NCI-H1417 treated with DMSO at 0.1 percent for 48 hours (cell line): ENCODE results near the gene ZBTB21.

Experiments
- DNase-seq: peaks from one replicate; lab custom pipeline; 2025; lab: John Stamatoyannopoulos, UW

The ZBTB21 gene

DNA sequence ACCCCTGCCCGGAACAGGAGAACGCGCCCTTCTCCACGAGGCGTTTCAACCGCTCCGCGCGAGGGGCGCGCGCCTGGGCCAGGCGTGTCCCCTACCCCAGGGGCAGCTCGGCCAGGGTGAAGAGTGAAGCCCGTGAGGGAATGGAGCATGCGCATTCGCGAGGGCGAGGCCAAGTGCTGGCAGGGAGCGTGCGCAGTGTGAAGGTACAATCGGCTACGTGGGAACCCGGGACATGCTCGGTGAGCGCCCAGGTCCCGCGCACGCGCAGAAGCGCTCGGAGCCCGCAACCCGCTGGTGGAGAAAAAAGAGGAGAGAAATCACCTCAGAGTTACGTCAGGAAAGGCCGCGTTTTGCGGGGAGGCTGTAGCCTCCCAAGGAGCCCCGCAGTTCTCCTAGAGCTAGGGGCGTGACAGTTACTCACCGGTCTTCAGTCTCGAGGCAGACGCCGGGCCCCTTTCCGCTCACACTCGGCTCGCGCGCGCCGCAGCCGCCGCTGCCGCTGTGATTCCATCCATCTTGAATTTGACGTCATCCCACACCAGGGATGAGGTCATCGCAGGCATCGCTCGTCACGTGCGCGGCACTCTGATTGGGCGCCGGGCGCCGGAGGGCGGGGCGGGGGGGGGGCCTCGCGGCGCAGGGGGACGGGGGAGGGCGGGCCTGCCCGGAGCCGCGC lies at the start of gene ZBTB21:
Gene ZBTB21 (minus strand): TSS at position 530 of the 676 bp plus-strand sequence. CDS start 16,265 bp downstream, outside the sequence.
- peak; percentile 98 for DNase-seq

DNA sequence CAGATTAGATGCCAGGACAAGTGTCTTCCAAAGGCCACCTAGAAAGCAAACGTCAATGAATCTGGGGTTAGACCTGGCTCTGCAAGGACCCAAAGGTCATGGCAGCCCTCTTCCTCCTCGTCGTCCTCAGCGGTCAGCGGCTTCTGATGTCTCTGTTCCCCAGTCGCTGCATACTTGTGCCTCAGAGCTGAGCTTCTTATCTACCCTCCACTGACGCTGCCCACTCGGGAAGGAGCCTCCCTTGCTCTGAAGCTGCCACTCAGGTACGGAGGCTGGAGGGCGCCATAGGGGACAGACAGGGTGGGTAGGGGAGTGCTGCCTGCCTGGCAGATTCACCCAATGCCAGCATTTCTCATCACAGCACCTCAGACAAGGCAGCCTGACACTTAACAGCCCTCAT lies 49.6 kb upstream of the ZBTB21 start:
- DNase-seq = no peak

DNA sequence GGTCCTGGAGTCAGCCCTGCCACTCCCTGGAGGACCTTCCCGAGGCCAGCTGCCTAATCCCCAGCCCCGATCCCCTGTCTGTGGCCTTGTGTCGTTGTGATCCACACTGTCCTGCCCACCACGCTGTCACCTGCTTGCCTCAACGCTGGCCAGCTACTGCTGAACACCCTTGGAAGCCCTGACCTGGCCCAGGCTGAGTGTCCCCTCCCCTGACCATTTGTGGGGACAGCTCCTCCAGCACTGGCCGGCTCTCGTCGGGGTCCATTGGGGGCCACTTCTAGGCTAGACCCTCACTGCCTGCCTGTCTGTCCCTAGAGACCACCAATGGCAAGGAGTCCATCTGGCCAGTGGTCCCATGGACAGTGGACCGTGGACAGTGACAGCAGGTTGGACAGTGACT lies 49.0 kb upstream of the ZBTB21 start:
- DNase-seq = no peak

DNA sequence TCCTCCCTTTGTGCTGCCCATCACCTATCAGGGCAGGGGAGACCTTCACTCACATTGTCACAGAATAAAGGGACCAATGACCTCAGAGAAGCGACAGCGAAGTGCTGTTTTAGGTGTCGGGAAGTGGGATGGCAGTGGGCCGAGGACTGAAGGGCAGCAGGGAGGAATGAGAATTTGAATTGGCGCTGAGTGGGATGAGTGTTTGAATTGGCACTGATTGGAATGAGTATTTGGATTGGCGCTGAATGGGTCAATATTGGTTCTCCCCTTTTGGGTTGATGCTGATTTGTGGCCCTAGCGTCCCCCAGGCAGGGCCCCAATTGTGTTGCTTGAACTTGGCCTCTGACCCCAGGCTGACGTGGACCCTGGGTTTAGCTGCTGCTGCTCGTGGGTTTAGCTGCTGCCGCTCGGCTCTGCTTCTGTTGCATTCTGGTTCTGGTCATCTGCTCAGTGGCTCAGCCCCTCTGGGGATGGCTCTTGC lies 48.5 kb upstream of the ZBTB21 start:
- DNase-seq = no peak

DNA sequence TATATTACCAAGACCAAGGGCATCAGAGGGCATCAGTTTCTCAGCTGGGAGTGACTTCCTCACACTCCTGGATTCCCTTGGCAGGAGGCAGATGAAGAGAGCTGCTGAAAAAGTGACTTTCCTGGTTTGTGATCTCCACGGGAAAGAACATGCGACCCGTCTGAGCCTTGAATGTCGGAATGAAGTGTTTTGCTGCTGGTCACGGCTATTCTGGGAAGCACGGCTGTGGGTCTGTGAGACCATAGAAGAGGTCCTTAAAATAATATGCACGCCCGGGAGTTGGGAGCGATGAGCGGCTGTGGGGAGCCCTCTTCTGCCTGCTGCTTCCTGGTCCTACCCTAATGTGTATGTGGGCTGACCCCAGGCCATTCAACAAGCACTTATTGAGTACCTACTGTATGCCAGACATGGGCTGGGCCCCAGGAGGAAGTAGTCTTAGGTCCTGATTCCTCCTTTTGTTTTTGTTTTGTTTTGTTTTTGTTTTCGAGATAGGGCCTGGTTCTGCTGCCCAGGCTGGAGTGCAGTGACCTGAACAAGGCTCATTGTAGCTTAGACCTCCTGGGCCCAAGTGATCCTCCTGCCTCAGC lies 47.8 kb upstream of the ZBTB21 start:
- no peak for DNase-seq

DNA sequence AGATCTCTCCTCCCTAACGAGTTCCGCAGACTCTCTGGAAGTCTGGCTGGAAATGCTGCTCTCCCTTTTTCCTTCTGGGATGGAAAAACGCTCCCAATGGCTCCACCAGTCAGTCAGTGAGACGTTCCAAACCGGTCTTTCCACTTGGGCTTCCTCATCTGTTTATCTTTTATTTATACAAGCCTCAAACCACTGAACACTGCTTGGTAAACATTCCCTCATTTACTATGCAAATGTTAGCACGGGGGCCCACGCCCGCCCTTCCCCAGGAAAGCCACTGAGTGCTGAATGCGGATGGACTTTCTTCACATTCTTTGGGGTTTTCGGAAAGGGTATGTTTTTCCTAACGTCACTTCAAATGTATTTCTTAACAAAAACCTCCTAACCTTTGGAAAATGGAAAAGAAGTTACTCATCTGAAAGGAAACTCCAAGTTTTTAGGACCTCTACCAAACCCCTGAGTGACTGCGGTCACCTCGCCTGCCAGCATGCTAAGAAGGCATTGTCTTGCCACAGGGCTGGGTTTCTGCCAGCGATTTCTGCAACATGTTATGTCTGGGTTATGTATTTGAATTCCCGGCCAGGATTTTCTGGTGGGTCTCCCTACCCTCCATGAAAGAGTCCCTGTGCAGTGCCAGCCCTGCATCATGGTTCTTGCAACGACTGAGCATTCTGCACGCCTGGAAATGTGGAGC lies 47.0 kb upstream of the ZBTB21 start:
- peak; percentile 61 for DNase-seq

DNA sequence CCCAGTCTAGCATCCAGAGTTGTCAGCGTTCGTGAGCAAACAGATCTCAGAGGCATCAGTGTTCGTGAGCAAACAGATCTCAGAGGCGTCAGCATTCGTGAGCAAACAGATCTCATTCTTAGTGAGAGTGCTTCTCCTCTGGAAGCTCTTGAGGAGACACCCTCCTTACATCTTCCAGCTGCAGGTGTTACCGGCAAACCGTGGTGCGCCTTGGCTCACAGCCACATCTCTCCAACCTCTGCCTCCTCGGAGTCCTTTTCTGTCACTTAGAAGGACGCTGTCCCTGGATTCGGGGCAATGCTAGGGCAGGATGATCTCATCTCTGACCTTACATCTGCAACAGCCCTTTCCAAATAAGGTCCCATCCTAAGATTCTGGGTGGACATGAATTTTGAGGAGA lies 46.3 kb upstream of the ZBTB21 start:
- DNase-seq = no peak

DNA sequence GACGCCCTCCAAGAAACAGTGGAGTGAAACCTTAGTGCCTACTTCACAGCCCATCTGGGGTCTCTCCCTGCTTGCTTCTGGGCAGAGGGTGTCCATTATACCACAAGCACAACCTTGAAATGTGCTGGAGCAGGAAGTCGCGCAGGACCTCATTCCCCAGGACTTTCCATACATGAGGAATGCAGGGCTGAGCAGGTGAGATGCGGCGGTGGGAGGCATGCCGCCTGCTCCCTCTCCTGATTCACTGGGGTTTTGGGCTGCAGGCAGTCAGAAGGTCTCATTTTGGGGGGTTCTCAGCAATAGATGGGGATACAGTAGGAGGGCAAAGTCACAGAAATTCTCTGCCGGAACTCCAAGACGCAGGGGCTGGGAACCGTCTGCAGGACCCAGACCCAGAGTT lies 45.3 kb upstream of the ZBTB21 start:
- DNase-seq = no peak

DNA sequence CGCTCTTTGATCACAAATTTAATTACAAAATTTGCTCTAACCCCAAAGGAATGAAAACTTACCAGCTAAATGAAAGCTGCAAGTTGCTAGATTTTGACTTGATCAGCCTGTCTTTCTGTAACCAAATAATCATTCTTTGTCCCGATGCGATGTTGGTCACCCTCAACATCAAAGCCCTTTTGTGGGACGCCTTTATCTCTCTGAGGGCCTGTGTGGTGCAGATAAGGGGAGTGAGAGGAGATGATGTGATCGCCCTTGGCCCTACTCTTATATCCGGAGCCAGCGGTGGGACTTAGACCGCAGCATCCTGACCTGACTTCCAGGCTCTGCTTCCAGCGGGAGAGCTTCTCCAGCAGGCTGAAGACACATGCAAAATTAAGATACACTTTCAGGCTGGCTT lies 41.6 kb upstream of the ZBTB21 start:
- DNase-seq = no peak

DNA sequence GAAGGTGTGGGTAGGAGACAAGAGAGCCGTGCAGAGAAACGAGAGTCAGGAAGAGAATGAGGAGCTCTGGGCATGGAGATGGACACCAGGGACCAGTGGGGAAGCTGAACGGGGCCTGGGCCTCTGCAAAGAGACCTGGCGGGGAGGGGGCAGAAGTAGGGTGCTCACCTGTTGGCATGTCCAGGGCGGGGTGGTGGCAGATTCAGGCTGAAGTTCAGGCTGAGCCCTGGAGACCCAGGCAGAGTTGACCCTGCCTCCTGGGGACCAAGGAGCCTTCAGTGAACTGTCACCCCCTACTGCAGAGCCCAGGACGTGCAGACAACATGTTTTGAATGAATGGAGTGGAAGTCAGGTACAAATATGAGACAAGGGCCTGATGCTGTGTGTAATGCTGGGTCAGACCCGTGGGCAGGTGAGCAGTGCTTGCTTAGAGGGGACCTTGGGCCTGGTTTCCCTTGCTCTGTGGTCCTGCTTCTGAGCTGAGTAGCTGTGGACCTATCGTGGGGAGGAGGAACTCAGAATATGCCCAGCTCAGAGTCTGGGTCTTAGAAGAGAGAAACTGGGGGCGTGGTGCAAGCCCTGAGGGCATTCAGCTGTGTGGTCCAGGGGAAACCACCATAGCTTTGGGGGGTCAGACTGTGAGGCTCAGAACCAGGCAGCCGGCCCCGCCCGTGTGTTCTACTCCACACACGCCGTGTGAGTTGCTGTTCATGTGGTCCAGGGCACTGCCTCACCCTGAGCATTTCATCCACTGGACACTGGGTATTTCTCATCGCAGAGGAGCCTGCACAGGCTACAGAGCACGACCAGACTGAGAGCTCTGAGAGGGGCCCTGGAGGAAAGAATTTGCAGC lies 39.6 kb upstream of the ZBTB21 start:
- no peak for DNase-seq

DNA sequence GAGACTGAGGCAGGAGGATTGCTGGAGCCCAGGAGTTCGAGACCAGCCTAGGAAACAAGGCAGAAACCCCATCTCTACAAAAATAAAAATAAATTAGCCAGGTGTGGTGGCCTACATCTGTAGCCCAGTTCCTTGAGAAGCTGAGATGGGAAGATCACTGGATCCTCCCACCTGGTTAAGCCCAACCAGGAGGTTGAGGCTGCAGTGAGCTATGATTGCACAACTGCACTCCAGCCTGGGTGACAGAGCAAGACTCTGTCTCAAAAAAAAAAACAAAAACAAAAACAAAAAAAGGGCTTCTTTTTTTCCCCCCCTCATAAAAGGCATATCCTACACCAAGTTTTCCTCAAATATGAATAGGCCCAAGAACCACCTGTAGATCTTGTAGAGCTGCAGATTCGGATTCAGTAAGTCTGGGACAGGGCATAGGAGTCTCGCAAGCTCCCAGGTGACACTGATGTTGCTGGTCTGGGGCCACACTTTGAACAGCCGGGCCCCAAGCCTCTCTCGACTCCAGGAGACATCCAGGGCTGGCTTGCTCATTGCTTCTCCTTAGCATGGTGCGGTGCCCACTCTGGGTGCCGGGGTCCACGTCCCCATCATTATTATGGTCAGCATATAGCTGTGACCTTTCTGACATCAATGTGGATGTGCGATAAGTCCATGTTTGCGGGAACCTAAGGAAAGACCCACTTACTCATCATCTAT lies 38.9 kb upstream of the ZBTB21 start:
- DNase-seq = no peak

DNA sequence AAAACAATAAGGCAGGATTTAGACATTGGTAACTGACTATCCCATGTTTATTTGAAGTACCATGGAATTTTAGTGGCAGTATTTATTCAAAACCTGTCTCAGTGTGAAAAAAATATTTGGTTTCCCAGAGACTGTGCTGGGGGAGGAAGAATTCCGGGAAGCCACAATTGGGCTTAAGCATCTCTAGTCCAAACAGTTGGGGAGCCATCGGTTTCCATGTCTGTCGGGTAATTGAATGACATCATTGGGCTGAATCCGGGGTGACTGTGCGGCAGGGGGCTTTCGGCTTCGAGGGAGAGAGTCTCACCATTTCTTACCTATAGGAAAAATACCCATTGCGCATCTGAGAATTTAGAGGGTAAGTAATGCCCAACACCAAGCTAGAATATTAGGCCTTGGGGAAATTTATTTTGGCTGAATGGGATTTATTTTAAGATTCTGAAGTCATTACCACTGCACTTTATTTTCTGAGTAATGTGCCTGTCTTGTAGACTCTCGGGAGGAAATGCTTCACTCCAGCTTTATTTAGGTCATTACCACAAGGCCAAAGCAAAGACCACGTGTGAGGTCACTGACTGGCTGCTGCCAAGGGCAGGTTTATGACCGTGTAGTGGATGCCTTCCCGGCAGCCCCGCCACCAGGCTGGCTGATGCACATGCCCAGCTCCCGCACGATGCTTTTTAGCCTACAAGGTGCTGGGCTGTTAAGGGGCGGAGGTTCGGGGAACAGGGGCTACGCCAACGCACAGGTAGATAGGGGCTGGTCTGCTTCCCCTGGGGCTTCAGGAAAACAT lies 37.9 kb upstream of the ZBTB21 start:
- DNase-seq = no peak

DNA sequence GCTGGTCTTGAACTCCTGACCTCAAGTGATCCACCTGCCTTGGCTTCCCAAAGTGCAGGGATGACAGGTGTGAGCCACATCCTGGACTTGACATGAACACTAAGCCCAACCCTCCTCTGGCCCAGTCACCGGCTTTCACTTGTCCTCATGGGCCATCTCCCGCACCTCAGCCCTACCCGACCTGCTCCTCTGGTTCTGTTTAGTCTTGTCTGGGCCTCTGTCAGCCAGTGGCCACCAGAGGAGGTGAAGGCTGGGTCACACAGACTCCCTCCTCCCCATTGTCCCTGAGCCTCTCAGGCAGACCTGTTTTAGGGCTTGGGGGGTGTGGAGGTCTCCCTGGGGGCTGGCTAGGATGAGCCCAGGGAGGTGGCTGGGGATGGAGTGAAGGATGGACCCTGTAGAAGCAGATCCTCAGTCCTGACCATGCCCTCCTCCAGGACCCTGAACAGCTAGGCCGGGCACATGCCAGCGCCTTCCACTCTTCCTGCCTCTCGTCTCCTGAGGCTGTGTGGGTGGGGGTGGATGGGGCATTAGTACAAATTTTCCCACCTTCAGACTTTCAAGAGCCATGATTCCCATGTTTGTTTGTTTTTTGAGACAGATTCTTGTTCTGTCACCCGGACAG lies 34.8 kb upstream of the ZBTB21 start:
- no peak for DNase-seq

DNA sequence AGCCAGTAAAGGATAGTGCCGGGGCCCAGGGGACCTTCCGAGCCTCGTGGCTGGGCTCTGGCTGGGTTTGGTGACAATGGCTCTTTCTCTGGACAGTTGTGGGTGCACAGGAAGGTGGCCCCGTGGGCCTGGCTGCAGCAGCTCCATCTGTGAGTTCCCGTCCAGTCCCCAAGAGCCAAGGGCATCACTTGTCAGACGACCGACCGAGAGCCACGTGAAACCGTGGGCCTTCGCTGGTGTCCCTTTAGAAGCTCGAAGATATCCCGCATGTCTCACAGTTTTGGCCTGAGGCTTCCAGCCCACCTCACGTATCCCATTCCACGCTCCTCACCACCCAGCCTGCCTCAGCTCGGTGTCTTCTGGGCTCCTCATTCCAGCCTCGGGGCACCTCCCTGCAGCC lies 33.8 kb upstream of the ZBTB21 start:
- no peak for DNase-seq

DNA sequence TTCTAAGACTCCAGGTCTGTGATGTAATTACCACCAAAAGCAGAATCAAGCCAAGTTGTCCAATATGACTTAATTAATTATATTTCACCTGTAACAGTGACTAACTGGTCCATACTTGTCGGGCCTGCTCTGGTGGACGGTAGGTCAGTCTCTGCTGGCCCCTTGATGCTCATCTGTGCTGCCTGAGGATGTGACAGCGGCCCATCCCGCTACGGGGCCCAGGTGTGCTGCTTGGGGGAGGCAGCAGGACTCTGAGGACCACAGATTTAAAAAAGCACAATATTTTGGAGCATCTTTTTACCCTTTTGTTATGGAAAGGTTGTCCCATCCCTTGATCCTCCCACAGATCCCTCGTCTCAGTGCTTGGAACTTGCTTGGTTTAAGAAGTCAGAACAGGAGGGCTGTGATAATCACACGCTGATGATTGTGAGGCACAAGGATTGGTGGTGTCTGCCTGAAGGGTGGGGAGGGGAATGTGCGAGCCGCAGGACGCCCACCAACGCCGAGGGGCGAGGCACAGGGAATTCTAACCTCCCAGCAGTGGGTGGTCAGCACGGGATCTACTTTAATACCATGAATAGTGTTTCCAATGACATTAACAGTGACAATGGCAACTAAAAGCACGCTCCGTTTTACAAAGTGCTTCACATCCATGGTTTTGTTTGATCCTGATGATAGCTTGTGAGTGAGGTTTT lies 33.2 kb upstream of the ZBTB21 start:
- DNase-seq = no peak

DNA sequence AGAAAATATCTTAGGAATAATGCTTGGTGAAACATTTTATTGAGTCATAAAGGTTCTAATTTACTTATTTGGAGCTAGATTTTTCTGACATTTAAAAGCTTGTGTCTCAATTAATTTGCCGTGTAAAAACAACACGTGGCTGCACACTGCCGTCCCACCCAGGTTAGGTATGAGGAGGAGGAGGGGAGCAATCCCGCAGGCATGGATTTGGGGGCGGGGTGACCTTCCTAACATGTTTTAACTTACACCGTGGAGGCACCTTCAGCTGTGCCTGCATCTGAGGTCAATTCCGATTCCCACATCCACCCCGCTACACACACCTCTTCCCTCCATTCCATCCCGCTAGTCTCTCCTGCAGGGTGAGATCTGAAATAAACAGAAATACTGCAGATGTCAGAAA lies 32.5 kb upstream of the ZBTB21 start:
- DNase-seq = no peak

DNA sequence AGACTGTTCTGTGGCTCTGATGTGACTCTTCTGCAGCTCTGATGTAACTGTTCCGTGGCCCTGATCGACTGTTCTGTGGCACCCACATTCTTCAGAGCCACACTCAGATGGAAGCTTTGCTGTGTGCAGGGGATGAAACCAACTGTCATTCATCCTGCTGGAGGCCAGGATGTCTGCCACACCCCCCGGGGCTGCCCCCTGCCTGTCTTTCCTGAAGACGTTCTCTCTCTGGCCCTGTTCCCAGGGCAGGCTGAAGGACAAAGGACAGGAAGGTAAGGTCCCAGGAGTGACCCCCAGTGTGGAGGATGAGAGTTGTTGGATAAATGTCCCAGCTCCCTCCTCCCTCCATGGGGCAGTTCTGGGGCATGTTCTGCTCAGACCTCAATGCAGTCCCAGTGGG lies 31.6 kb upstream of the ZBTB21 start:
- DNase-seq = no peak

DNA sequence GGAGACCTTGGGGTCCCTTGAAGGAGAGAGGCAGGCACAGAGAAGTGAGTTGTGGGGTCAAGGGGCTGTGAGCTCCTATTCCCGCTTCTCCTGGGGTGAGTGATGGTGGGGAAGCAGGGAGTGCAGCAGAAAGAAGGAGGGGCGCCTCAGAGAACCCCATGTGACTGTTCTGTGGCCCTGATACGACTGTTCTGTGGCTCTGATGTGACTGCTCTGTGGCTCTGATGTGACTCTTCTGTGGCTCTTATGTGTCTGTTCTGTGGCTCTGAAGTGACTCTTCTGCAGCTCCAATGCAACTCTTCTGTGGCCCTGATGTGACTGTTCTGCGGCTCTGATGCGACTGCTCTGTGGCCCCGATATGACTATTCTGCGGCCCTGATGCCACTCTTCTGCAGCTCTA lies 31.1 kb upstream of the ZBTB21 start:
- no peak for DNase-seq

DNA sequence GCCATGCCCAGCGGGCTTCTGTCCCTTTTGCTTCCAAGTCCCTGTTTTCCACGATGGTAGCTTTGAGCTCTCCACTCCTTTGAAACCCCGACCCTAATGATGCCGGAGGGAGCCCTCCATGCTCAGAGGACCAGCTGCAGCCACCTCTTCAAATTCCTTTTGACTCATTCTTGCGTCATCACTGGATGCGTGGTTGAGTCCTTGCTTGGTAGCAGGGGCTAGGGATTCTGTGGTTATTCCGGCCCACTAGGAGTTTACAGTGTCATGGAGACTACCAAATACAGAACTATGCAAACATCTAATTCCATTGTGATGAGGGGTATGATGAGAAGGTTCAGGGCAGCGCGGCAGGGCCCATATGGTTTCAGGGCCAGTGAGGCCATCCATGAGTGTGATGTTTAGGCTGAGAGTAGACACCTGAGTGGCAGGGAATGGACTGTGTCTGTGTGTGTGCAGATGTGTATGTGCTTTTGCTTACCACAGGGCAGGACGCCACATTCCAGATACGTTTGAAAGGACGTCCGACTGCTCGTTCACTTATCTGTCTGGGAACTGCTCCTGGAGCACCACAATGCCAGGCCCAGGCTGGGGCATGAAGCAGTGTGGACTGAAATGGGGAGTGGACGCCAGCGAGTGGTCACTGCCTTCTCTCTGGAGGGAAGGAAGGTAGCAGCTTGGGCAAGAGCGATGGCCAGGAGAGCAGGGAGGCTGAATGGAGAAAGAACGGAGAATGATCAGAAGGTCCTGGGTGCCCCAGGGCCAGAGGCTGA lies 30.4 kb upstream of the ZBTB21 start:
- DNase-seq = no peak
